KOPT-K1 (cell line): ENCODE results near the gene DENND5A.
"Not testable (repeated sequence)": the region's sequence is repeated elsewhere in the genome, so short reads cannot be mapped to it uniquely, and the experiment has no call there.

Experiments used
- H3K27ac ChIP-seq: fragments of 200-600 bp; sonication (generic); 2 replicates; pipeline ENCODE4 v1.5.1; 2016; ENCODE audit warnings: antibody characterized with exemption, mild to moderate bottlenecking, low read depth, low read length; ENCODE audit not compliant: poor library complexity, severe bottlenecking
- H3K36me3 ChIP-seq: fragments of 200-600 bp; sonication (generic); 2 replicates; pipeline ENCODE4 v1.5.1; 2017; ENCODE audit warnings: antibody characterized with exemption, mild to moderate bottlenecking, low read length, moderate library complexity; ENCODE audit not compliant: insufficient read depth
- H3K9me3 ChIP-seq: fragments of 200-600 bp; sonication (generic); 2 replicates; pipeline ENCODE4 v1.5.1; 2017; ENCODE audit warnings: antibody characterized with exemption, low read length, mild to moderate bottlenecking; ENCODE audit not compliant: insufficient read depth, poor library complexity, severe bottlenecking

Gene DENND5A

GRCh38 chr11:9249252-9249651 is 15.9 kb downstream of the DENND5A start:
- no peak overlapping the region for H3K27ac ChIP-seq
- no peaks in the 10 kb centered on the region for H3K9me3 ChIP-seq
- no peaks in the 10 kb centered on the region for H3K36me3 ChIP-seq

- H3K9me3 ChIP-seq: no peaks in the 10 kb centered on the region
- no peak overlapping the region for H3K27ac ChIP-seq
- H3K36me3 ChIP-seq: no peaks in the 10 kb centered on the region
Observed at GRCh38 chr11:9247863-9248262, 17.3 kb downstream of the DENND5A start.

GRCh38 chr11:9236242-9236641 is 28.9 kb downstream of the DENND5A start:
- H3K9me3 ChIP-seq: peaks cover 21% of the 10 kb centered on the region
- not testable (repeated sequence) for H3K36me3 ChIP-seq, H3K27ac ChIP-seq

GRCh38 chr11:9232482-9232881 is 32.7 kb downstream of the DENND5A start:
- Histone ChIP-seq H3K9me3 (peaks cover 21% of the 10 kb centered on the region), H3K36me3 (0 out of 2 replicates have a peak, but pooled peaks cover 8% of the 10 kb centered on the region), H3K27ac (no peak overlapping the region)

GRCh38 chr11:9231848-9232177 is 33.3 kb downstream of the DENND5A start:
- Histone ChIP-seq H3K9me3 (peaks cover 21% of the 10 kb centered on the region), H3K27ac (peak overlapping the region; percentile 55), H3K36me3 (0 out of 2 replicates have a peak, but pooled peaks cover 8% of the 10 kb centered on the region)

GRCh38 chr11:9230296-9230695 is 34.9 kb downstream of the DENND5A start:
- H3K27ac ChIP-seq: no peak overlapping the region
- 0 out of 2 replicates have a peak, but pooled peaks cover 7% of the 10 kb centered on the region for H3K36me3 ChIP-seq
- peaks cover 13% of the 10 kb centered on the region for H3K9me3 ChIP-seq

- H3K27ac ChIP-seq: no peak overlapping the region
- H3K36me3 ChIP-seq: no peaks in the 10 kb centered on the region
Observed at GRCh38 chr11:9228091-9228490, 37.1 kb downstream of the DENND5A start.

GRCh38 chr11:9225748-9226298 is 39.3 kb downstream of the DENND5A start:
- Histone ChIP-seq H3K36me3 (no peaks in the 10 kb centered on the region), H3K27ac (no peak overlapping the region), H3K9me3 (no peaks in the 10 kb centered on the region)

More at GRCh38 chr11:9228091-9228490, 37.1 kb downstream of the DENND5A start:
- no peaks in the 10 kb centered on the region for H3K9me3 ChIP-seq

- no peaks in the 10 kb centered on the region for H3K36me3 ChIP-seq
- H3K27ac ChIP-seq: no peak overlapping the region
- no peaks in the 10 kb centered on the region for H3K9me3 ChIP-seq
Observed at GRCh38 chr11:9222654-9223053, 42.5 kb downstream of the DENND5A start.

- not testable (repeated sequence) for H3K27ac ChIP-seq, H3K36me3 ChIP-seq, H3K9me3 ChIP-seq
Observed at GRCh38 chr11:9220853-9221252, 44.3 kb downstream of the DENND5A start.

GRCh38 chr11:9219572-9219971 is 45.6 kb downstream of the DENND5A start:
- H3K36me3 ChIP-seq: no peaks in the 10 kb centered on the region
- no peaks in the 10 kb centered on the region for H3K9me3 ChIP-seq
- no peak overlapping the region for H3K27ac ChIP-seq

GRCh38 chr11:9219115-9219514 is 46.0 kb downstream of the DENND5A start:
- H3K9me3 ChIP-seq: no peaks in the 10 kb centered on the region
- H3K36me3 ChIP-seq: no peaks in the 10 kb centered on the region
- no peak overlapping the region for H3K27ac ChIP-seq

- Histone ChIP-seq H3K27ac (peak overlapping the region; percentile 24), H3K9me3 (no peaks in the 10 kb centered on the region)
Observed at GRCh38 chr11:9214765-9215164, 50.4 kb downstream of the DENND5A start.

GRCh38 chr11:9211322-9211721 is 53.8 kb downstream of the DENND5A start:
- no peaks in the 10 kb centered on the region for H3K36me3 ChIP-seq

More at GRCh38 chr11:9214765-9215164, 50.4 kb downstream of the DENND5A start:
- H3K36me3 ChIP-seq: no peaks in the 10 kb centered on the region

GRCh38 chr11:9210922-9211320 is 54.2 kb downstream of the DENND5A start:
- no peaks in the 10 kb centered on the region for H3K36me3 ChIP-seq
- no peak overlapping the region for H3K27ac ChIP-seq
- no peaks in the 10 kb centered on the region for H3K9me3 ChIP-seq

More at GRCh38 chr11:9211322-9211721, 53.8 kb downstream of the DENND5A start:
- Histone ChIP-seq H3K9me3 (no peaks in the 10 kb centered on the region), H3K27ac (no peak overlapping the region)

GRCh38 chr11:9210224-9210921 is 54.8 kb downstream of the DENND5A start:
- Histone ChIP-seq H3K9me3 (no peaks in the 10 kb centered on the region), H3K27ac (no peak overlapping the region), H3K36me3 (no peaks in the 10 kb centered on the region; the same call in 1 of the 2 replicates)
